LNCaP clone FGC (cell line): ENCODE data around the gene UTS2.

Source experiments
- DNase-seq: peaks from one replicate; pipeline ENCODE4 v3.0.0-alpha.2; 2011; ENCODE audit warnings: low read depth
- H3K4me3 ChIP-seq: 2 replicates; pipeline ENCODE4 v1.5.1; 2011; ENCODE audit warnings: mild to moderate bottlenecking, low read depth, low read length, control low read depth
- CTCF ChIP-seq: IDR thresholded peaks from 2 replicates; pipeline ENCODE4 v1.5.1; 2012; ENCODE audit warnings: mild to moderate bottlenecking; ENCODE audit not compliant: control insufficient read depth, insufficient read depth; ENCODE audit errors: extremely low read depth

The UTS2 gene

GRCh38 chr1:7890853-7891252 is 38.0 kb upstream of the UTS2 start:
- no peak for TF ChIP-seq CTCF
- DNase-seq = peak; percentile 6
- H3K4me3 ChIP-seq = no peak overlapping the region

GRCh38 chr1:7888248-7889081 is 35.6 kb upstream of the UTS2 start:
- H3K4me3 ChIP-seq = no peak overlapping the region
- no peak for DNase-seq
- TF ChIP-seq CTCF = no peak

GRCh38 chr1:7886405-7886745 is 33.5 kb upstream of the UTS2 start:
- no peak overlapping the region for H3K4me3 ChIP-seq
- no peak for TF ChIP-seq CTCF
- DNase-seq = no peak

- no peak overlapping the region for H3K4me3 ChIP-seq
- DNase-seq = peak; percentile 46
- TF ChIP-seq CTCF = no peak
Measured at GRCh38 chr1:7885513-7886404, 32.9 kb upstream of the UTS2 start.

GRCh38 chr1:7884757-7885156 is 31.9 kb upstream of the UTS2 start:
- DNase-seq = no peak
- TF ChIP-seq CTCF = no peak
- H3K4me3 ChIP-seq = no peak overlapping the region

- H3K4me3 ChIP-seq = no peak overlapping the region
- TF ChIP-seq CTCF = no peak
- no peak for DNase-seq
Measured at GRCh38 chr1:7879228-7879627, 26.4 kb upstream of the UTS2 start.

GRCh38 chr1:7878027-7878426 is 25.2 kb upstream of the UTS2 start:
- no peak for TF ChIP-seq CTCF
- no peak overlapping the region for H3K4me3 ChIP-seq
- DNase-seq = no peak
